ENCODE results near the gene SPAG5.

GRCh38 chr17:28644787-28645575 is 46.2 kb upstream of the SPAG5 start, which contains the start of gene BLTP2:
- peak in 3 of 6 experiments; percentile 9 to 27 (median 20) for TF ChIP-seq CTCF (IDR thresholded peaks at IDR 0.05)
- peak in 3 of 4 donors; percentile 76 to 95 (median 91) for TF ChIP-seq POLR2A (IDR thresholded peaks at IDR 0.05)

All from esophagus squamous epithelium (tissue), 4 donors.